GM21367 (cell line): ENCODE measurements around the gene GRIPAP1.
A peak's percentile ranks its signal among the peaks of the same experiment; 100 is the strongest.

Source experiments
- ATAC-seq: cut with Tn5 transposase; IDR thresholded peaks from one replicate; pipeline ENCODE4 v1.9.1; 2021; ENCODE audit not compliant: unreplicated experiment

Gene GRIPAP1

DNA sequence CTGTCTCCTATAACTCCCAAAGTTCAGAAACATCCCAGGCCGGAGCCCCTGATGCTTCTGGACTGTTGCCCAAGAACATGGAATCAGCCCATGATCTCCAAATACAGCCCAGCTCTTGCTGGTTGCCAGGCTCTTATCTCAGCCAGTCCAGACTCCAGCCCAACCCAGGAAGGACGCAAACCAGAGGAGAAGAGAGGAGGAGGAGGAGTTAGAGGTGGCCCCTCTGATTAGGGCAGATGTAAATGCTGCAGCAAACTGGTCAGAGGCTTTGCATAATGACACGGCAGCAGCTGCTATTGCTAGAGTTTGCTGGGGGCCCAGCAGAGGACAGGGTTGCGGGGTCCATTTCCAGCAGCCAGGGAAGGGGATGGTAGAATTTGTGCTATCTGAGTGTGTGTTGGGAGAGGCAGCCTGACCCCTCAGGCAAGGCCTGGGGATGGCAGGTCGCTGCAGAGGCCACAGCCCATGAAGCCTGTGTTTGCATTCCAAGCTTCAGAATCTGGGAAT, 40.4 kb downstream of the GRIPAP1 start:
- no peak for ATAC-seq

DNA sequence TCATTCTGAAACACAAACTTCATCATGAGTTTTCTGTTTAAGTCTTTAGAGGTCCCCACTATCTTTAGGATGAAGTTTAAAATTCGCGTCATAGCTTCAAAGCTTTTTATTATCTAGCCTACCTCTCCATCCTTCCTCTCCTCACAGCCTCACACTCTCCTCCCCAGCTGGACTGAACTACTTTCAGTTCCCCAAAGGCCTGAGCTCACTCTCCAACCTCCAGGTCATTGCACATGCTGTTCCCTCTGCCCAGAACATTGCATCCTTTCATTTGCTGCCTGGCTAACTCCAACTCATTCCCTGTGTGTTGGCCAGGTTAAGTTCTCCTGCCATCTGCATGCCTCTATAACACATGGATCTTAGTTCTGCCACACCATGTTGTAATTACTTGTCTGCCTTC, 41.8 kb downstream of the GRIPAP1 start:
- ATAC-seq: no peak

DNA sequence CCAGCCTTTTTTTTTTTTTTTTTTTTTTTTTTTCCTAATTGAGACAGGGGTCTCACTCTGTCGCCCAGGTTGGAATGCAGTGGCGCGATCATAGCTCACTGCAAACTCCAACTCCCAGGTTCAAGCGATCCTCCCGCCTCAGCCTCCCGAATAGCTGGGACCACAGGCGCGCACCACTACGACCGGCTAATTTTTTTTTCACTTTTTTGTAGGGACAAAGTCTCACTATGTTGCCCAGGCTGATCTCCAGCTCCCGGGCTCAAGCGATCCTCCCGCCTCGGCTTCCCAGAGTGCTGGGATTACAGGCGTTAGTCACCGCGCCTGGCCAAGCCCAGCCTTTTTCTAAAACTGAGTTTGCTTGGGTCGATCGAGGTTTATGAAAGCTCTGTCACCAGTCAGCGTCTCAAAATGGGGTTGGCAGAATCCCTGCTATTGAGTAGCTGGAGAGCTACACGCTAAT, 43.4 kb downstream of the GRIPAP1 start:
- ATAC-seq: no peak

DNA sequence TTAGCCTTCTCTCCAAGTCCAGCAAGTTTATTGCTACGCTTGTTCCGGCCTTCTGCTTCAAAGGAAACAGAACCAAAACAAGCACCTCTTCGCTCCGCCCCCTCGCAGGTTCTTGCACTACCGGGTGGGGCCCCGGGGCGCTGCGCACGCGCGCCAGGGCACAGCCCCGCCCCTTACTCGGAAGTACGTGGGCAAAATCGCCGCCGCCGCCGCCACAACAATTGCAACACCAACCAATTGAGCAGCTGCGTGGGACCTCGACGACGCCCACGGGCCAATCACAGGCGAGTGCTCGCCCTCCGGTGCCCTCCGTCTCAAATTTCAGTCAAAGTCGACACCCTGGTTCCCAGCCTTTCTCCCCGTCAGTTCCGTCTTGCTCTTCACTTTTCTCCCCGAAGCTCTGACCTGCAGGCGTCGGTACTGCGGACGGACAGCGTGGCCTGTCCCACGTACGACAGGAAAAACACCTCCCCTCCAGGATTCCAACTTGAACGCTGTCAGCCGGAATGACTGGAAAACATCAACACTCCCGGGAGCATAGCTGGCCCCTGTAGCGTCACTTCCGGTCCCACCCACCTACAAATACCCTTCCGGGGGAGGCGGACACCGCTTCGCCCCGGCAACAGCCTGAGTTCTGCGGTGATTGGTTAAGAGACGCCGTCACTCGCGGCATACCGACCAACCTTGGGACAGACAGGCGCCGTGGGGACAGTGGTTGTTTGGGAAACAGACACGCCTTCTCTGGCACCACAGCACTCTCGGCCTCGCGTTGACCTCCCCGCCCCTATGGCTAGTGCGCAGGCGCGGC, 44.0 kb downstream of the GRIPAP1 start:
- ATAC-seq: peak; percentile 81

DNA sequence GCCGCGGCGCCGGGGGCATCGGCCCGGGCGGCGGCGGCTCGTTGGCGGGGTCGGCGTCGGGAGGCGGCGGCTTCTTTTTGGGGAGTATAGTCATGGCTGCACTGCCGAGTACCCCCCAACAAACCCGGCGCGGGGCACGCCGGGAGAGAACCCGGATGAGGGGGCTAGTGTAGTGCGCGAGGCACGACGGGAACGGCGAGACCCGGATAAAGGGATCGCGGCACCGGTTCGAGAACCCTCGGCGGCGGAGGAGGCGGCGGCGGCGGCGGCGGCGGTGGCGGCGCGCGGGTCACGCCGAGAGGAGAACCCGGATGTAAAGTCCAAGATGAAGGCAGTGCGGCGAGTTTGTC, 44.6 kb downstream of the GRIPAP1 start, which contains the start of gene OTUD5:
Gene OTUD5, minus strand, starts transcription at position 131 of the 350 bp plus-strand sequence. Its CDS starts 37 bp downstream, at position 94.
- ATAC-seq: peak; percentile 23

DNA sequence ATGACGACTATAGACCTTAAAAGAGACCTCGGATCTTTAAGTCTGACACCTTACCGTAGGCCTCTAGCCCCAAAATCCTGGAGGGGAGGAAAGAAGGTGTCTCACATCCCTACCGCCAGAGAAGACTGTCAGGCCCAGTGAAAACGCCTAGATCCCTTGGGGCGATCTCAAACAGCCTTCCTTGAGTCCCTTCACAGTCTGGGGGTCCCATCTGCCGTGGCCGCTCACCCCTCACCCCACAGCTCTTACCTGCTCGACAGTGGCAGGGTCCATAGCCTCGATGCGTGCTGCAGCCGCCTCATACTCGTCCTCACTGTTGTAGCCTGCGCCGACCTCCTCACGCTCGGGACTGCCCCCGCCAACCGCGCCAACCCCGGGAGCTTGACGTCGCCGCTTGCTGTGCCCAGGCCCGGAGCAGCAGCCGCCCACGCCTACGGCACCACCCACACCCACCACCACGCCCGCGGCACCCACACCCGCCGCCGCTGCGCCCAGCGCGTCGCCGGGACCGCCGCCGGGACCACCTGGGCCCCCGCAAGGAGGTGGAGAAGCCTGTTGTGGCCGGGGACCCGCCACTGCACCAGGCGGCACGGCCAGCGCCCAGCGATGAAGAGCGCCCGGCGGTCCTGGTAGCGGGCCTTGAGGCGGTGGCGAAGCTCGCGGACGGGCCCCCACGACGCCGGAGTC, 45.2 kb downstream of the GRIPAP1 start:
- ATAC-seq: peak; percentile 4

DNA sequence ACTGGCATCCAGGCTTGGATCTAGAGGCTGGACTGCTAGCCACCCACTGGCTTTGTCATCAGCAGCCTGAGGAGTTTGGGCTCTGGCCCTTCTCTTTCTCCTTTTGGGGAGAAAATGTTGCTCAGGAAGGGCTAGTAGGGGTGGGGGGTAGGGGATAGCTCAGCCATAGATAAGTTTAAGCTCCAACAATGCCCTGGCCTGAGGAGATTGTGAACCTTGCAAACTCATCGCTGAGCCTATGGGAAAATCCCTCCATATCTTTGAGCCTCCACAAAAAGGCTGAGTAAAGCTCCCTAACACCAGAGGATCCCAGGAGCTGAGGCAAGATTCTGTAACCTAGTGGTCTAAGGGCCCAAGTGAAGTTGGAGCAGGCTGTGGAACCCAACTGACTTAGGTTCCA, 53.5 kb downstream of the GRIPAP1 start:
- ATAC-seq: no peak

DNA sequence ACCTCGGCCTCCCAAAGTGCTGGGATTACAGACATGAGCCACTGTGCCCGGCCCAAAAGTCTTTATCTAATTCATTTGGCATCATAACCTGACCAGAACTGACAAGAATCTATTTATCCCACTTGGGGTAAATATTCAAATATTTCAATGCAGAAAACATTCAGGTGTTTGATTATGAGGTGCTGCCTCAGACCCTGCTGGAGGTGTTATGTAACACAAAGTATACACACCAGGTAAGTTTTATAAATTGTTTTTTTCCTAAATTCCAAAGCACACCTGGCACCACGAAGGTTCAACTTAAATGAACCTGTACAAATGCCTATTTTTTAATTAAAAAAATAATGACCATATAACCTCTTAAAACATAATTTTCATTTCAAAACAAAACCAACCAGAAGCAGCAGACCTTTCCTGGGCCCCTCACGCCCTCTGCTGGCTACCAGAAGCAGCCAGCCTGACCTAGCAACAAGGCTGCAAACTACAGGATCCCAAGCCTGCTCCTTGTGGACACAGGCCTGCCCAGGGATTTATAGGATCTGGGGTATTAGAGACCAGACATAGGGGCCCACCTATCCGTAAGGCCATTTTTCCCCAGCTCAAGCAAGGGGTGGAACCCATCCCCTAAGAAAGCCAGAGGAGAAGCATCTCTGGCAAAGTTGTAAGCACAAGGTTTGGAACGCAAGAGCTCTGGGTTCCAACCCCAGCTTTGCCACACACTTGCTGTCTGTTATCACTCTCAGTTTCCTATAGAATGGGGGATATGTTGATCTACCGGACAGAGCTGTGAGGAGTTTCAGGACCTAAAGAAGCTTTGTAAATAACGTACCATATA, 56.3 kb downstream of the GRIPAP1 start:
- ATAC-seq: no peak

DNA sequence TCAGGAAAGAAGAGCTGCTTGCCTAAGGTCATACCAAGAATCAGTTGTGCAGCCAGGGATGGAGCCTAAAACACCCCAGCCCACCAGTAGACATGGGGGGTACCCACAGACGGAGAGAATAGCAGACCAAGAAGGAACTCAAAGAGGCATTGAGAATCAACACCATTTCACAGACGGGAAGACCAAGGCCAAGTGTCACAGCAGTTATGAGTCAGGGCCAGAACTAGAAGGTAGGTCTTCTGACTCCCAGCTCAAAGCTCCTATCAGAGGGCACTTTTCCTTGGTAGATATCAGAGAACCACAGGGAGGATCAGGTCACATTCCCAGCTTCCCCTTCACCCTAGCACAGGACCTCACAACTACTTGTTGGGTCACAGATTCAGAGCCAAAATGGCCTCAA, 59.2 kb downstream of the GRIPAP1 start:
- no peak for ATAC-seq

DNA sequence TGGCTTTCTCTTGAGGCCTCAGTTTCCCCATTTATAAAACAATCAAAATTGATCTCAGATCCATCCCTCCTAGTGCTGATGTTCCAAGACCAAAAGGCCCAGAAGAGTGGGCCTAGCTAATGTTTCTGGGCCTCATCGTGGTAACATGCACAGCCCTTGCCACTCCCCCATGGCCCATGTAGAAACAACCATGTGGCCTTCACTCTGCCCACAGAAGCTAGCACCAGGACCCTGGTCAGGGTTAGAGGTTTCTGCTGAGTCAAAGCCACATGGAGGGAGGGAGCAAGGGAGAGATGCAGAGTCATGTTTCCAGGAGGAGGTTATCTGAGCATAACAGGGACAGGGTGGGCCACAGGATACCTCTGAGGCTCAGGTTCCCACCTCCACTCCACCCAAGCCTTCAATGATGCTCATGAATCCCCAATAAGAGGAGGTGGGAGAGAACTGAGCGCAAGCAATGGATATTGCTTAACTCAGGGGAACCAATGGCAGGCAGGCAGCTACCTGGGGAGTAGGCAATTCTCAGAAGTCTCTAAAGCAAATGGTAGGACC, 61.6 kb downstream of the GRIPAP1 start:
- ATAC-seq: no peak

DNA sequence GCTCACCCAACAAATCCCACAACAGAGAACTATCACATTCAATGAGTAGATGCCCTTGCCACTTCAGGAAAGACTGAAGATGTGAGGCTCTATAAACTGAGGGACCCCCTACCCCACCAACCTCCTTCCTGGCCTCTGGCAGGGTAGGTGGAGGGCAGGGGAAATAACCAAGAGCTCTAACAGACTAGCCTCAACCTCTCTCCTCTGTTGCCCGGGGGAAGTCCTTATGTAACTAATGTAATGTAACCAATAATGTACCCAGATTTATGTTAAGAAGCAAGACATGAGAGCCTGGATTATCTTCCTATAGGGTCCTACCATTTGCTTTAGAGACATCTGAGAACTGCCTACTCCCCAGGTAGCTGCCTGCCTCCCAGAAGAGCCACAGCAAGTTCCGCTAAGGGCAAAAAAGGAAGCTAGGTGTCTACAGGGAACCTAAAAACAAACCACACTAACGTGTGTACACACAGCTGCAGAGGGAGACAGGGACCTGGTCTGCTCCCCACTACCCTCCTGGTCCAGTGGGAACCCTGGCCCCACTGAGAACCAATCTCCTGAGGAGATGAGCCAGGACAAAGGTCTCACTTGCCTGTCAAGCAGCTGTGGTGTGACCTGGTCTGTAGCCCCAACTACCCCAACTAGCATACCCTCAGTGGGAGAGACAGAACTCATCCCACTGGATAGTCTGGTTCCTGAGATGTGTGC, 62.4 kb downstream of the GRIPAP1 start:
- ATAC-seq: no peak

DNA sequence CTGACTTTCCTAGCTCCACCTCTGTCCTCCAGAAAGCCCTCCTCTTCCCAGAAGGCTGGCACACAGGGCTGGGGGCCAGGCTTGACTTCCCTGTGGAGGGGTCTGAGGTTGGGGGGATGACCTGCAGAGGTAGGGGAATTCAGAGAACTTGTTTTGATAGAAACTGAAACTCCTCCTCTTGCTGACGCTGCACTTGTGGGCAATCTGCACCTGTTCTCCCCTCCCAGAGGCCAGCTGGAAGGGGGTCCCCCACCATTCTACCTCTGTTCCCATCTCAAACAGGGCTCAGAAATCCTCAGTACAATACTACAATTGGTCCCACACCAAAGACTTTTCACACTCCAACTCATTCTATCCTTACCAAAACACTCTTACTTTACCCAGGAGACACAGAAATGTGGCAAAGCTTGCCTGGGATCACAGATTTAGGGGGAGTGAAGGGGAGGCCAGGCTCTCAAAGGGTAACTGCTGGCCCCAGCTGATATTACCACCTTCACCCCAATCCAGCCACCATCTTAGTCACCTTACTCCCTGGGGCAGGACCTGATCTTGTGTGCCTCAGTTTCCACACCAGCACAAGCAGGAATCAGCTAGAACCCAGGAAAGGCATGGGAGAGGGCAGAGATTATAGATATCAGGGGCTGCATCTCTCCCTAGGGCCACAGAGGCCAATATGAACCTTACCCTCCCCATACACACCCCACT, 63.2 kb downstream of the GRIPAP1 start:
- peak; percentile 29 for ATAC-seq

DNA sequence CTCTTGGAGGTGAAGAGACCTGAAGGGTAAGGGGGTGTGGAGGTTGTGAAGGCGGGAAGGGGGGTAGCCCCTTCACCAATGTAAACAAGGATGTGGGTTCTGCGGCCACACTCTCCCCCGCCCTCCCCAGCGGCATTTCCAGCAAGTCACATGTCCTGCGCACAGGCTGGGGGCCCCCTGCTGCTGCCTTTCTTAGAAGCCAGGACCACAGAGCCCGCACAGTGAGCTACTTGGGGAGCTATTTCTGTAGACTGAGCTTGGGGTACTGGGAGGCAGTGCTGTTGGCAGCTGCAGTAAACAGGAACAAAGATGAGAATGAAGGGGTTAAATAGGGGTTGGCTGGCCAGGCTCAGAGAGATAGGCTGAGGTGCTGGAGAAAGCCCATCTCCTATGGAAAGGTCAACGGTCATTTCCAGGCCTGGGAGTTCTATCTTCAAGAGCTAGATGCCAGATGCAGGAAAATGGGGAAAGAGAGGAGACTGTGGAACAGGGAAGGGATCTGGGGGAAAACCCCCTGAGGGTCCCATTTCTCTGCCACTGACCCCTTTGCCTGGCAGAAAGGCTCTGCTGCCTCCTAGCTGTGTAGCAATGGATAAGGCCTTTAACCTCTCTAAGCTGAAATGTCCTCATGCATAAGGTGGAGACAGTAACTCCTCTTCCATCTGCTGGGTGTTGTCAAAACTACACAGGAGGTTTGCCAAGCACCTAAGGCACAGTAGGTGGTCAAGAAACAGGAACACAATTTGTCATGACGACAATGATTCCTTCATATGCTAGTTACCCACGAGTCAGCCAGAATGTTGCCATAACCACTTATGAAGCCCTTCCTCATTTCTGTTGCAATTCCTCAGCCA, 64.8 kb downstream of the GRIPAP1 start:
- peak; percentile 51 for ATAC-seq

DNA sequence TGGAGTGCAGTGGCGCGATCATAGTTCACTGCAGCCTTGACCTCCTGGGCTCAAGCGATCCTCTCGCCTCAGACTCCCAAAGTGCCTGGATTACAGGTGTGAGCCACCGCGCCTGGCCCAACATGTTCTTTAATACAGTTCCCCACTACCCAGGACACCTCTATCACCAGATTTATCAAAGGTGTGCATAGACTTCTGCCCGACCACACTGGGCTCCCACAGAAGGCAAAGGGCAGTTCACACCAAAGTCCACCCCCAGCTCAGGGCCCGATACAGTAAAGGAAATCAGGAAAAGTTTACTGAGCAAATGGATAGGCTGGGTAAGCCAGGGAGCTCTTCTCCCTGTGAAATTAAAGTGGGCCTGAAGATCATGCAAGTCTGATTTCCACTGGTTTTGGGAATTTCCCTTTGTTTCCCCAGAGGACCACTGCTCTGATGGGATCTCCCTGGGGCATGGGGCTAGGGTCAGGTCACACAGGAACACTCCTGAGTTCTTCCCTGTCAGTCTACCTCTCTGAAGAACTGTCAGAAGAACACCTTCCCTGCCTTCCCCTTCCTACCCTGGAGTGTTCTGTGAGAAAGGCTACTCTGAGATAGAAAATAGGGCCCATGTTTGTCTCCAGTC, 65.5 kb downstream of the GRIPAP1 start:
- peak; percentile 2 for ATAC-seq

DNA sequence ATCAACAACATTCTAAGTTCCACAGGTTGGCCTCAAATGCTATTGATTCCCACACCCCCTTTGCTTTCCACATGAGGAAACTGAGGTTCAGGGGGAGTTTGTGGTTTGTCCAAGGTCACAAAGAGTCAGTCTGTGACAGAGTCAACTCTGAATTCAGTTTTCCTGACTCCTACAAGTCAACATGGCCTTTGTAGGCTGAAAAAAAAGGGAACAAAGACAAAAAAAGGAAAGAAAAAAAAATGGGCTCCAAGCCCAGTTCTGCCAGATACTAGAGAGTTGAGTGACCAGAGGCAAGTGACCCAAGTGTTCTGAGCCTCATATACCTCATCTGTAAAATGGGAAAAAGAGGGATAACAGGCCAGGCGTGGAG, 66.8 kb downstream of the GRIPAP1 start:
- ATAC-seq: no peak

DNA sequence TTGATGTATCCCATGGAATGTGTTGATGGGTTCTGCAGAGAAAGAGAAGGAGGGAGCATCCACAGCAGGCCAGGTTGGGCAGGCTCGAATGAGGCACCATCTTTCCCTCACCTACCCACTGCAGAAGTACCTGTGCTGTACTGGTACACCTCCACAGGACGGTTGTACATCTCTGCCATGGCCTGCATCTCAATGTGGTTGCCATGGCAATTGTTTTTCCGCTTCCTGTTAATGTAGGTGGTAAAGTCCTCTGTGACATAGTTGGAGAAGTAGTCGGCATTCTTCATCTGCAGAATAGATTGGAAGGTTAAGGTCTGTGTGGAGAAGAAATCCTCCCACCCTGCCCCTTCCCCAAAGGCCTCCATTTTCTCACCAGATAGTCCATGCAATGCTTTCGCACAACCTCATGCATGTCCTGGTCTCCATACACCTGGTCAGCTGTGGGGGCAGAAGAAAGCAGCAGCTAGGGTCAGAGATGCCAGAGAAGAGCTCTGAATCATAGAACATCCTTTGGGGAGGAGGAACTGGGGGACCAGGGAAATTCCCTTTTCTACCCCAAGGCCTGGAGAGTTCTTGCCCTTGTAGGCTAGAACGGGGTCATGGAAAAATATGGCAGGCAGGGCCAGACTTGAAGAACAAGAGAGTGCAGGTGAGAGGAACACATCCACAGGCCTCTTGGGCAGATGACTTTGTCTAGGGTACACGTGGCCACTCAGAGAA, 67.3 kb downstream of the GRIPAP1 start:
- no peak for ATAC-seq

DNA sequence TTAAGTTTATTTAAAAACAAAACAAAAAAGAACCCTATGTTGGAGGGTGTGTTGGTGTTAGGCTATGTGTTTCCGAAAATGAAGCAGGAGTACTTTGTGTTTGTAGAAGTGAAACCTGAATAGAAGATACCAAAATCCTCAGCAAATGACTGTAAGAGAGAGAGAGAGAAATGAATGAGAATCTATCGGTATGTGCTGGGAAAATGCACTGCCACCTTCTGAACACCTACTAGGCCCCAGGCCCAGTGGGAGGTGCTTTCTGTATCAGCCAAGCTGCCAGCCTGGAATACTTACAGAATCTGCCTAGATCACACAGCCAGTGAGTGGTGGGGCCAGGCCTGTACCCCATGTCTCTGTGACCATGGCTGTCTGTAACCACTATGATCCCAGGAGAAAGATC, 68.3 kb downstream of the GRIPAP1 start:
- no peak for ATAC-seq
